ENCODE data around the gene TMEM8B.
"Not testable (repeated sequence)": the region's sequence is repeated elsewhere in the genome, so short reads cannot be mapped to it uniquely, and the experiment has no call there.

Gene TMEM8B

GRCh38 chr9:35892051-35892450 lies 63.0 kb downstream of the TMEM8B start:
- Histone ChIP-seq H3K36me3 (ENCODE audit: control insufficient read depth, low read length) (no peaks in the 10 kb centered on the region), H3K4me1 (ENCODE audit: control insufficient read depth, low read length) (peaks cover 6% of the 10 kb centered on the region), H3K4me3 (ENCODE audit: low read length) (no peak overlapping the region), H3K4me2 (ENCODE audit: low read length) (no peak overlapping the region), H3K27me3 (ENCODE audit: control insufficient read depth, low read length) (no peaks in the 10 kb centered on the region), H3K79me2 (ENCODE audit: control insufficient read depth, low read length) (no peaks in the 10 kb centered on the region), H3K9me3 (ENCODE audit: control insufficient read depth, insufficient read depth, low read length) (no peaks in the 10 kb centered on the region), H3F3A (ENCODE audit: control insufficient read depth, insufficient read depth) (no peaks in the 10 kb centered on the region), H3K27ac (ENCODE audit: low read depth, low read length) (no peak overlapping the region), H3K9me2 (replicated peaks; ENCODE audit: control insufficient read depth, low read length) (no peaks in the 10 kb centered on the region), H4K20me1 (ENCODE audit: control insufficient read depth, insufficient read depth, low read depth, low read length) (no peaks in the 10 kb centered on the region)
- TF ChIP-seq EZH2phosphoT487 (IDR thresholded peaks at IDR 0.05; ENCODE audit: borderline replicate concordance, low read length) (no peak), CTCF (IDR thresholded peaks at IDR 0.05; ENCODE audit: low read depth, low read length, poor library complexity, severe bottlenecking) (no peak)

- Histone ChIP-seq H3K79me2 (ENCODE audit: control insufficient read depth, low read length) (no peaks in the 10 kb centered on the region), H3F3A (ENCODE audit: control insufficient read depth, insufficient read depth) (no peaks in the 10 kb centered on the region), H3K27me3 (ENCODE audit: control insufficient read depth, low read length) (no peaks in the 10 kb centered on the region), H3K36me3 (ENCODE audit: control insufficient read depth, low read length) (no peaks in the 10 kb centered on the region), H4K20me1 (ENCODE audit: control insufficient read depth, insufficient read depth, low read depth, low read length) (no peaks in the 10 kb centered on the region), H3K4me2 (ENCODE audit: low read length) (no peak overlapping the region), H3K9me3 (ENCODE audit: control insufficient read depth, insufficient read depth, low read length) (no peaks in the 10 kb centered on the region), H3K27ac (ENCODE audit: low read depth, low read length) (no peak overlapping the region), H3K9me2 (replicated peaks; ENCODE audit: control insufficient read depth, low read length) (no peaks in the 10 kb centered on the region), H3K4me3 (ENCODE audit: low read length) (no peak overlapping the region), H3K4me1 (ENCODE audit: control insufficient read depth, low read length) (peaks cover 28% of the 10 kb centered on the region)
- no peak for TF ChIP-seq CTCF (IDR thresholded peaks at IDR 0.05; ENCODE audit: low read depth, low read length, poor library complexity, severe bottlenecking)
- TF ChIP-seq EZH2phosphoT487 (IDR thresholded peaks at IDR 0.05; ENCODE audit: borderline replicate concordance, low read length) = no peak
These were observed 67.5 kb downstream of the TMEM8B start for GRCh38 chr9:35896570-35896969.

GRCh38 chr9:35897376-35898099 lies 68.5 kb downstream of the TMEM8B start:
- Histone ChIP-seq H3K4me3 (ENCODE audit: low read length) (peak overlapping the region; percentile 36; the same call in 1 of the 2 replicates), H3K27ac (ENCODE audit: low read depth, low read length) (peak overlapping the region; percentile 20), H3K4me1 (ENCODE audit: control insufficient read depth, low read length) (peaks cover 28% of the 10 kb centered on the region), H3K4me2 (ENCODE audit: low read length) (peak overlapping the region; percentile 35)
- H3K9me3 ChIP-seq (ENCODE audit: control insufficient read depth, insufficient read depth, low read length); H3K36me3 ChIP-seq (ENCODE audit: control insufficient read depth, low read length); H3K9me2 ChIP-seq (replicated peaks; ENCODE audit: control insufficient read depth, low read length); H3K27me3 ChIP-seq (ENCODE audit: control insufficient read depth, low read length); H3K79me2 ChIP-seq (ENCODE audit: control insufficient read depth, low read length); H3F3A ChIP-seq (ENCODE audit: control insufficient read depth, insufficient read depth); H4K20me1 ChIP-seq (ENCODE audit: control insufficient read depth, insufficient read depth, low read depth, low read length): not testable (repeated sequence)

- no peaks in the 10 kb centered on the region for H3F3A ChIP-seq (ENCODE audit: control insufficient read depth, insufficient read depth)
- TF ChIP-seq CTCF (IDR thresholded peaks at IDR 0.05; ENCODE audit: low read depth, low read length, poor library complexity, severe bottlenecking) (no peak), EZH2phosphoT487 (IDR thresholded peaks at IDR 0.05; ENCODE audit: borderline replicate concordance, low read length) (no peak)
- peaks cover 31% of the 10 kb centered on the region for H3K4me1 ChIP-seq (ENCODE audit: control insufficient read depth, low read length)
- H4K20me1 ChIP-seq (ENCODE audit: control insufficient read depth, insufficient read depth, low read depth, low read length) = no peaks in the 10 kb centered on the region
- H3K9me3 ChIP-seq (ENCODE audit: control insufficient read depth, insufficient read depth, low read length) = no peaks in the 10 kb centered on the region
- no peaks in the 10 kb centered on the region for H3K36me3 ChIP-seq (ENCODE audit: control insufficient read depth, low read length)
- no peaks in the 10 kb centered on the region for H3K9me2 ChIP-seq (replicated peaks; ENCODE audit: control insufficient read depth, low read length)
- no peaks in the 10 kb centered on the region for H3K79me2 ChIP-seq (ENCODE audit: control insufficient read depth, low read length)
- H3K27me3 ChIP-seq (ENCODE audit: control insufficient read depth, low read length) = no peaks in the 10 kb centered on the region
- no peak overlapping the region for H3K27ac ChIP-seq (ENCODE audit: low read depth, low read length)
- no peak overlapping the region for H3K4me3 ChIP-seq (ENCODE audit: low read length)
- H3K4me2 ChIP-seq (ENCODE audit: low read length) = peak overlapping the region; percentile 35
These were observed 69.3 kb downstream of the TMEM8B start for GRCh38 chr9:35898337-35898736.

Data from DOHH2 (cell line).